ENCODE results near the gene CYP4F2.

- TF ChIP-seq, protein P1, sequence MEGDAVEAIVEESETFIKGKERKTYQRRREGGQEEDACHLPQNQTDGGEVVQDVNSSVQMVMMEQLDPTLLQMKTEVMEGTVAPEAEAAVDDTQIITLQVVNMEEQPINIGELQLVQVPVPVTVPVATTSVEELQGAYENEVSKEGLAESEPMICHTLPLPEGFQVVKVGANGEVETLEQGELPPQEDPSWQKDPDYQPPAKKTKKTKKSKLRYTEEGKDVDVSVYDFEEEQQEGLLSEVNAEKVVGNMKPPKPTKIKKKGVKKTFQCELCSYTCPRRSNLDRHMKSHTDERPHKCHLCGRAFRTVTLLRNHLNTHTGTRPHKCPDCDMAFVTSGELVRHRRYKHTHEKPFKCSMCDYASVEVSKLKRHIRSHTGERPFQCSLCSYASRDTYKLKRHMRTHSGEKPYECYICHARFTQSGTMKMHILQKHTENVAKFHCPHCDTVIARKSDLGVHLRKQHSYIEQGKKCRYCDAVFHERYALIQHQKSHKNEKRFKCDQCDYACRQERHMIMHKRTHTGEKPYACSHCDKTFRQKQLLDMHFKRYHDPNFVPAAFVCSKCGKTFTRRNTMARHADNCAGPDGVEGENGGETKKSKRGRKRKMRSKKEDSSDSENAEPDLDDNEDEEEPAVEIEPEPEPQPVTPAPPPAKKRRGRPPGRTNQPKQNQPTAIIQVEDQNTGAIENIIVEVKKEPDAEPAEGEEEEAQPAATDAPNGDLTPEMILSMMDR (IDR thresholded peaks at IDR 0.05) = no peak
- TF ChIP-seq POLR2A (IDR thresholded peaks at IDR 0.05) = no peak
These were observed 54.5 kb downstream of the CYP4F2 start for GRCh38 chr19:15843203-15843893.
